DMS79 treated with DMSO at 0.1 percent for 48 hours (cell line): ENCODE data around the gene ZDHHC20.

Source experiments
- DNase-seq: peaks from one replicate; lab custom pipeline; 2025; lab: John Stamatoyannopoulos, UW

Gene ZDHHC20

GRCh38 chr13:21361123-21361522 lies 98.0 kb downstream of the ZDHHC20 start:
- DNase-seq = no peak

DNA sequence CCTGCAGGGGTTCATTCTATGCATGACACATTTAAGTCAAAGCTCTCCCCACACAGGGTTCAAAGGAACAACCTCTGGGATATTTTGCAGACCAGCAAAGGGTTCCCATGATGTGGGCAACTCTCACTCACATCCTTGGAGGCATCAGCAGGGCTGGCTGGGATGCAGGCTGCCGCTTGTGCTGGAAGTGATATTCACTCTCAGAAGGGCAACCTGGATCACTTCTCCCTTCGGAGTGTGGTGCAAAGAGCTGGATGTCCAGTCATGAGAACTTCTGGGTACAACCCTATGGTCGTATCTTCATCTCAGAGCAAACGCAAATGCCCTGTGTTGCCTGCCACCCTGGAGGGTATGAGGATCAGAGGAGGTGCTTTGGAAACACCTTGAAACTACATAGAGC lies 98.6 kb downstream of the ZDHHC20 start:
- DNase-seq = no peak

DNA sequence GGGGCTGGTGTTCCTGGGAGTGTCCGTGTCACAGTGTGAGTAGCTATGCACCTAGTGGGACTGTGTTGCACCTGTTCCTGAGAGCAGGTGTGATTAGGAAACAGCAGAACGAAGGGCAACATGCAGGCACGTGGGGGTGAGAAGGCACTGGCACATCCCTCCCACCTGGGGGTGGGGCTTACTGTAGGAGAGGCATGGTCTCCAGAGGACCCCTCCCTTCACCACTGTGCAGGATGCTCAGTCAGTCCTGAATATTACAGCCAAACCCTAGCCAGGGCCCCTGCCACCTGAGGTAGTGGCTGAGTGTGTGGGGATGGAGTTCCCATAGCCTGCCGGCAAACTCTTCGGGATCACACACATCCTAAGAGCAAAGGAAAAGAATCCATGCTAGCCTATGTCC lies 99.2 kb downstream of the ZDHHC20 start:
- DNase-seq = no peak

GRCh38 chr13:21355304-21355703 lies 103.8 kb downstream of the ZDHHC20 start:
- DNase-seq = no peak

- no peak for DNase-seq
Observed at GRCh38 chr13:21354721-21355120, 104.4 kb downstream of the ZDHHC20 start.

DNA sequence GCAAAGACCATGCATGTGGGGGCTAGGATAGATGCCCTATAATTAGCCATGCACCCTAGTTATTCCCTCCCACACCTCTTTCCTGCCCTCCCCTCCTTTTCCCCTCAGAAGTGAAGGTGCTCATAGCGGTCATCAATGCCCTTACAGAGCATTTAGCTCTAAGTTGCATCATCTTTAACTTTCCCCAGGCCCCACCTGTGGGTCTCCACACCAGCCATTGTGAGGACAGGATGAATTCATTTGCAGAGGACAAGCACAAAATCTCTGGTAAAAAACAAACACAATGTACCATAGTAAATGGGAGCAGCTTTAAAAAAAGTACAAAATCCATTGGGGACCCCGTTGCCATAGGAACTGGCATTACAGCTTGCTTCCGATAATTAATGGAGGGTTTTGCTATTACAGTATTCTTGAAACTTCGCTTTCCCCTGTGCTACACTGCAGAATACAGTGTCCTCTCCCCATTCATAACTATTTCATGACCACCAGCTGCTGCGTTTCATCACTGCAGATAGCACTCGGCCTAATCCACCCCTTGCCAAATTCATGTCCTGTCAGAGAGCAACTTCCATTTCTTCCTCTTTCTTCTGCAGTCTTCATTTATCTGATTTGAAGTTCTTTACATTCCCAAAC lies 110.5 kb downstream of the ZDHHC20 start:
- DNase-seq = no peak

- DNase-seq = no peak
Observed at GRCh38 chr13:21347753-21348318, 111.3 kb downstream of the ZDHHC20 start.

GRCh38 chr13:21344662-21345176 lies 114.4 kb downstream of the ZDHHC20 start:
- DNase-seq = no peak

GRCh38 chr13:21343659-21344058 lies 115.4 kb downstream of the ZDHHC20 start:
- no peak for DNase-seq

DNA sequence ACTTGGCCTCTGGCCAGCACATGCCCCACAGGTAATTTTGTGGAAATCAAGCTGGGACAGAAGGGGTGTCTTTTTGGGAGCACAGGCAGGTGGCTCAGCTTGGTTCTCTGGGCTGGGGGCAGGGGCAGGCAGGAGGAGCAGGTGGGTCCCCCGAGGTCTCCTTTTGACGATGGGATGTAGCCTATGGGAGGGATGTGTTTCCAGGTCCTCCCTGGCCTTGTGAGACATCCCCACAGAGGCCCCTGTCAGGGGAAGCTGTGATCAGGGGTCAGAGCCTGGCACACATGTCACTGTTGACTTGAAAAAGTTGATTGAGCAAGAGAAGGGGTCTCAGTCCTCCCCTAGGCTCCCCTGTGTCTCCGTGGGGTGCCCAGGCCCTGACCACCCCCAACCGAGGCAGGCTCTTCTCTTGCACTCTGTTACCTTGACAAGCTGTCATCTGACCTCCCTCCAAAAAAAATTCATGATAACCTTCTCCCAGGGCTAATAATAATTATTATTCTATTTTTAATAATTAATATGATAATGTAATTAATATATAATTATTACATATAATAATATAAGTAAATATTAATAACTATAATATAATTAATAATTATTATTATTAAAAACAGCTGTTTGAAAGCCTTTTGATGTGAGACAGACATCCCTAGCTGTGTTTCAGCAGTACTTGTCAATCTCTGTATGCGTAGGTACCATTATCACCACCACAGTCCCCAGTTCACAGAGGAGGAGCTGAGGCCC lies 116.2 kb downstream of the ZDHHC20 start:
- no peak for DNase-seq

GRCh38 chr13:21341637-21342422 lies 117.3 kb downstream of the ZDHHC20 start:
- no peak for DNase-seq

GRCh38 chr13:21338639-21339278 lies 120.3 kb downstream of the ZDHHC20 start:
- DNase-seq = peak; percentile 17

DNA sequence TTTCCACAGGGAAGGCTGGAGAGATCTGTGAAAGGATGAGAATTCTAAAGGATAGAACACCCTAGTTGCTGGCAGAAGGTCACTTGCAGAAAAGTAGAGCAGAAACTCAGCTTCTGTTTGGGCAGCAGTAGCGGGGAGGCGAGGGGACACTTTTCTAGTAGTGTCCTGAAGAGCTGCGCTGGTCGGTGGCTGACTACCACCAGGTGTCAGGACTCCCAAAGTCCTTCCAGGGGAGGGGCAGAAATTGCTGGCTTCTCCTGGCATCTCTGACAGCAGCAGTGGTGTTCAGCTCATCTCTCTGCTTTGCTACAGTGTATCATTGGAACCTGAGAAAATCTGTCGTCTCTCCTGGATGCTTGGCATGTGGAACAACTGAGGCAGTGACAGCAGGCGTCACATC lies 120.9 kb downstream of the ZDHHC20 start:
- no peak for DNase-seq

DNA sequence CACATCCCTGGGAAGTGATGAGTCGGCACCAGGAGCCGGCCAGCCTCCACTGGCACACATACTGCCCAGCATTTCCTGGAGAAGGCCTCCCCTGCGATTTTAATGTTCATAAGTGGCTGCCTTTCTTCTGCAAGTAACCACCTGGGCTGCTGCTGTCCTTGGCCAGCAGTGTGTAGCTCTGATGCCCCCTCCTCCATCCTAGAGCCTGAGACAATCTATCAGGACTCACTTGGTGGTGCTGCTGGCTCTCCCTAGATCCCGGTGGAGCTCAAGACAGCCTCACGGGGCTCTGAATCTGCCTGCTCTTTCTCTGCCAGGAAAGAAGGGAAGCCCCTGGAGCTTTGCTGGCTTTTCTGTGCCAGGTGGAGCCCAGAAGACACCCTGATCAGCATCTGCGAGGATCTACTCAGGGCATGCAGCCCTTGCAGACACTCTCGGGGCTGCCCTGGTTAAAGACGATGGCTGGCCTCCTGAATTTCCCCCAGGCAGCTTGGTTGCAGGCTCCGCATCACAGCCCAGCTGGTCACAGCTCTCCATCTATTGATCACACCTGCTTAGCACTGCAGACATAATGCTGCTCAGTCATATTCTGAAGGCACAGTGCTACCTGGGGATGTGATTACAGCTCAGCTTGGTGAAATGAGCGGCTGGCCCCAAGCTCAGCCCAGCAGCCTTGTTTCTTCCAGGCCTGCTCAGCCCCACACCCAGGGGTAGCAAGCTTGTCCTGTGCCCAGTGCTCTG lies 122.3 kb downstream of the ZDHHC20 start:
- DNase-seq = peak; percentile 0

DNA sequence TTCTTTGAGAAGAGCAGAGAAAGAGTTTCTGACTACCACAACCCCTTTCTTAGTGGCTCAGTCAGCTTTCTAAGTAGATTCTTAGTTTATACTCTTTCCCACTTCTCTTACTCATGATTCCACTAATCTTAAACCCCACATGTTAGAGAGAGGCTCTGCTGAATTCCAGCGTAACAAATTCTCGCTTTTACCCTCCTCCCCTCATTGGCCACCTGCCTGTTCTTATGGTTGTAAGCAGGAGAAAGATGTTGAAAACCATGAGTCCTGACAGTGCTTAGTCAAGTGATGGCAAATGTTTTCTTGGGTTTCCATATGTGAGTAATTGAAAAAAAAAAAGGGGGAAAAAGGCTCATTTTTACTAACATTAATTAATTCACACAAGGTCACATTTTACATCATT lies 125.9 kb downstream of the ZDHHC20 start:
- no peak for DNase-seq

- no peak for DNase-seq
Observed at GRCh38 chr13:21330126-21330861, 128.8 kb downstream of the ZDHHC20 start.

DNA sequence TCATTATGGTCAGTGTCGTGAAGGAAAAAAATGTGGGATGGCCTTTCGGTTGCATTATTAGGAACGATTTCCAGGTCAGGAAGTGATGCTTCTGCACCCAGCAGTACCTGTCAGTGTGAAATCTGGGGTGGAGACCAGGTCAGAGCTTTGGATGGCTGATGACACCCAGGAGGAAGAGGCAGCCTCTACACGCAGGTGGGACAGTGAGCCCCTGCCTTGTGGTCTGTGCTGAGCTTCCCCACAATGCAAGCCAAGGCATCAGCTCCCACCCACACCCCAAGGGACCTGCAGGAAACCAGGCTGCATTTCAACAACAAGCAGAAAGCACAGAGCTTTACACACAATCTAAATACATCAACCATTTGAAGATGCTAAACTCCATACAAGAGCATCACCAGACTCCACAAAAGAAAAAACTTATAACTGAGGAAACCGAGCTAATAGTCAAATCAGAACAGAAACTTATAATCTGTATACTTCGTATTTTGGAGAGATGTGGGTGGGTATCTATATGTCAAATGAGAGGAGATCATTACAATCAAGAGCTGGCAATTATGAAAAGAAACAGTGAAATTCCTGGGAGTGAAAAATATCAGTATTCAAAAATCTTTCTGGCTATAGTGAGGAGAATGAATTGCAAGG lies 130.1 kb downstream of the ZDHHC20 start:
- no peak for DNase-seq

DNA sequence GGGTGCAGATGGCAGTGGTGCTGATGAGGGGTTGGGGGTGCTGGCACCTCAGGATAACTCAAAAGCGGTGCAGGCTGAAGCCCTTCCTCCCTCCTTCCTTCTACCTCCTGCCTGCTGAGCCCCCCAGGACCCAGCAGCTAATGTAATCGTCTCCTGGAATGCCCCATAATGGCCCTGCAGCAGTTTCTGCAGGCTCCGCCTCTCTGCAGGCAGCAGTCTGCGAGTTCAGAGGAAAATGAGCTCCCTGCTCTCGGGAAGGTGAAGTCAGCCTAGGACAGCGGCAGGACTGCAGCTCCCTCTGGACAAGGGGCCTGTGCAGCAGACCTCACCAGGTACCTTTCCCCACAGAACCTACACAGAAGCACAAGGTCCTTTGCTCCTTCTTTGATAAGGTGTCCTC lies 130.9 kb downstream of the ZDHHC20 start:
- DNase-seq = no peak

DNA sequence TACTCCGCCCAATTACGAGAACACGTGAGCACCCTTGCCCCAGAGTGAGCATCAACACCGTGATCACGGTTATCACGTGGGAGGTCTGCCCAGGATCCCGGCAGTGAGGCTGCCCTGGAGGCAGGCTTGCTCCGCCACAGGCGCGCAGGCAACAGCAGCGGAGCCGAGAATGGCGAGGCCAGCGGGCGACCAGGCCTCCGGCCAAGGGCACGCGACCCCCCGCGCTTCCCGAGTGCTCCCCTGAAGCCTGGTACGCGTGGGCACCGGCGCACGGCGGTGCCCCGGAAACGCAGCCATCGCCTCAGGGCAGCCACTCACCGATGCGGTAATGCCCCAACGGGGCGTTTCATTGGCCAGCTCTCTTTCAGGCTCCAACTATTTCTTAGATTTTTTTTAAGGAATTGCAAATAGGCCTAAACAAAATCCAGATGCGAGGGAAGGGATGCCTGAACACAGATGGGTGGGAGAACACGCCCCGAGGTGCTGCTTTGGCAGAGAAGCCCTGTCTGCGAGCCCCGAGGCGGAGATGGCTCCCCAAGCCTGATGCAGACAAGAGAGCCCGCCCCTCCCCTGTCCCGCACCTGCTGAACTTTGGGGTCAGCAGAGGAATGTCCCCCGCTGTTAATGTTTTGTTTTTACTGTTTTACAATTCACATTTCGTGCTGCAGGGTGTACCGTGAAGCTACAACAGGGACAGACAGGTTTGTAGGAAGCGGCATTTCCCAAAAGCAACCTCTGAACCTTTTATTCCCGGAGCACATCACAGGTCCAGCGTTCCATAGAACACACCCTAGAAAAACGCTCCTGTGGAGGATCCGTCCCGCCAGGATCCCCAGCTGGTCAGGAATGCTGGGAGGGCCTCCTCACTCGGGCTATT lies 132.7 kb downstream of the ZDHHC20 start:
- DNase-seq = no peak
